ENCODE measurements around the gene GSTO1.
"Not testable (repeated sequence)": the region's sequence is repeated elsewhere in the genome, so short reads cannot be mapped to it uniquely, and the experiment has no call there.

GSTO1 gene

DNA sequence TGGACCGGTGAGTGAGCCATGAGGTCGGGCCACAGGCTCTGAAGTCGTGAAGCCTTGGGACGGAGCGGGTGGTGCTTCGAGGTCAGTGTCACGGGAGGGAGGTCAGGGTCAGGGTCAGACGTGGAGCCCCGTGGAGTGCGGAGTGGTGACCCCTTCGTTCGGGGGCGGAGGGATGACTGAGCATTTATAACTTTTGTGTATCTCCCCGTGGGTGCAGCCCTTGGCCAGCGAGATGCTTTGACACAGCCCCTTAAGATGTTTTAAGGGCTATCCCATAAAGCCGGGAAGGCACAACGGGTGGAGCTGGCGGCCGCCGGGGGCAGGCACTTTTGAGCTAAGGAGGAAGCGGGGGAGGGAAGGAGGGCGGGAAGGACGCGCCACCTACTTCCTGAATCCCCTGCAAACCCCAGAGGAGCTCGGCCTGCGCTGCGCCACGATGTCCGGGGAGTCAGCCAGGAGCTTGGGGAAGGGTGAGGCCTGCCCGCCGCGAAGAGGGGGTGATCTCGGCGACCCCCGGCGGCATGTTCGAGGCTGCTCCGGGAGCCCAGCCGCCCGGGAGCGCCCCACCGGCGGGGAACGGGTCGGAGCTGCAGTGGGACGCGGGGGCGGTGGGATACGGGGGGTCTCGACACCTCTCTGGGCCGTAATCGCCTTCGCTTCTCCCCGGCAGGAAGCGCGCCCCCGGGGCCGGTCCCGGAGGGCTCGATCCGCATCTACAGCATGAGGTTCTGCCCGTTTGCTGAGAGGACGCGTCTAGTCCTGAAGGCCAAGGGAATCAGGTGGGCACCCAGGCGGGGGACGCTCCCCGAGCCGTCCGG, at the start of gene GSTO1:
Gene GSTO1, plus strand, starts transcription at position 400 of the 818 bp plus-strand sequence. Its CDS starts 37 bp downstream, at position 437.
- DNase-seq (ENCODE audit: low read depth in 2 of 2): no peak

- no peak for DNase-seq (ENCODE audit: low read depth in 2 of 2)
Measured at GRCh38 chr10:104208730-104209129, 46.0 kb upstream of the GSTO1 start.

GRCh38 chr10:104209575-104210198, 45.0 kb upstream of the GSTO1 start:
- peak in 1 of 2 experiments; percentile 8 for DNase-seq (ENCODE audit: low read depth in 2 of 2)

DNA sequence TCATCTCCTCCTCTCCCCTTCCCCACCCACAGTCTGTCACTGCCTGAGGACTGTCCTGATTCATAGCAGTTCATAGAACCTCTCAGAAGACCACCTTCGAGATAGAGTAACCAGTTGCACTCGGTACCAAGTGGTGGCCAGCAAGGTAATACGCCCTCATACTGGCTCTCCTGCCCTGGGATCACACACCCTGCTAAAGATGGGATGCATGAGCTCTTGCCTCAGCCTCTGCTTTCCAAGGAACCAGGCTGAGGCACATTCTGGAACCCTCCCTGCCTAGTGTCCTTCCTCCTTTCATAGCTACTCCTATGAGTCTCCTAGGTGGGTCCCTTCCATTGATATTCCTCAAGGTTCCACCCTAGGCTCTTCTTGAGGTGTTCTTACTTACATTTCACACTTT, 38.1 kb upstream of the GSTO1 start:
- DNase-seq (ENCODE audit: low read depth in 2 of 2): no peak

DNA sequence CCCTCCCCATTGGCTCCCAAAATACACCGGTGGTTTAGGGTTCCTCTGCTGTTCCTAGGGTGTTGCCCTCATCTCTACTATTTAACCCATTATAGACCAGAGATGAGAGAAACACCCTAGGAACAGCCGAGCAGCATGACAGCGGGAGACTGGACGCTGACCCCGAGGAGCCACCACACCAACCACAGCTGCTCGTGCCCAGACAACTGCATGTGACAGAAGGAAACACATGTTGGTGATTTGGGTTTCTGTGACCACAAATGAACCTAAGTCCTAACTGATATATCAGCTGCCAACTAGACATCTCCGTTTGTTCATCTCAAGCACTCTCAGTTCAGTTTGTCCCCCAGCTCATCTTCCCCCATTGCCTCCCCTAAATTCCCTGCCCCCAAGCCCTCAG, 35.9 kb upstream of the GSTO1 start:
- no peak for DNase-seq (ENCODE audit: low read depth in 2 of 2)

DNA sequence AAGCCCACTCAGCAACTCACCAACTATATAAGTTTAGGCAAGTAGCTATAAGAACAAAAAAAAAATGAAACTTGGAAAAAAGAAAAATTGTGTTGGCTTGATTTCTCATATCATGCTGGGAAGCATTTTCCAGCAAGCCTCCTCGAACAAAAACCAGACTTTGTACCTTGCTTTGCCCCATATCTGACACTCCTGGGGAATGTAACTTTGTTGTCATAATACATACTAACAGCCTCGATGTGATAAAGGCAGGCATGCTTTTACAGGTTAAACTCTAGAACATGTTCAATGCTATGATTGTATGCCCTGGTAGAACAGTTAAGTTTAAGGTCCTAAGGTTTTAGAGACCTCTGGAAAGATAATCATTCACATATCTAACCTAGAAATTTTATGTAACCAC, 34.2 kb upstream of the GSTO1 start:
- no peak for DNase-seq (ENCODE audit: low read depth in 2 of 2)

DNA sequence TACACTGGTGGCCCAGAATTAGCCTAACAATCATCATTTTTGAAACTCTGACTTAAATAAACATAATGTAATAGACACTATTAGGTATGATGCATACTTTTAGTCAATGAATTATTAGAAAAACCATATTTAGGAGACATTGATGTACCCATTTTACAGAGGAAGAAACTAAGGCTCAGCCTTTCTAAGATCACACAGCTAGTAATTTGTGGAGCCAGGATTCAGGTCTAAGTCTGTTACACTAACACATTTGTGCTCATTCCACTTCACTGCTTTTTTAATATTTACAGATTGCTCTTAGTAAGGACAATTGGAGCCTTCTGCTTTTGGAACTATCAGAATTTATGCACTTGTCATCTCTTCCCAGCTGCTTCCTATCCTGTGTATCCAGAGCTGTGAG, 31.4 kb upstream of the GSTO1 start:
- DNase-seq (ENCODE audit: low read depth in 2 of 2): no peak

GRCh38 chr10:104230490-104230889, 24.2 kb upstream of the GSTO1 start:
- DNase-seq (ENCODE audit: low read depth in 2 of 2): no peak

GRCh38 chr10:104231784-104232612, 22.7 kb upstream of the GSTO1 start, which contains the start of gene CFAP43:
Gene CFAP43 (minus strand): TSS chr10:104232364. CDS start chr10:104232246, 118 bp downstream.
- DNase-seq (ENCODE audit: low read depth in 2 of 2): peak; percentile 80 to 84

- DNase-seq (ENCODE audit: low read depth in 2 of 2): no peak
Measured at GRCh38 chr10:104232613-104233102, 22.0 kb upstream of the GSTO1 start.

- DNase-seq (ENCODE audit: low read depth in 2 of 2): no peak
Measured at GRCh38 chr10:104233817-104234216, 20.9 kb upstream of the GSTO1 start.

DNA sequence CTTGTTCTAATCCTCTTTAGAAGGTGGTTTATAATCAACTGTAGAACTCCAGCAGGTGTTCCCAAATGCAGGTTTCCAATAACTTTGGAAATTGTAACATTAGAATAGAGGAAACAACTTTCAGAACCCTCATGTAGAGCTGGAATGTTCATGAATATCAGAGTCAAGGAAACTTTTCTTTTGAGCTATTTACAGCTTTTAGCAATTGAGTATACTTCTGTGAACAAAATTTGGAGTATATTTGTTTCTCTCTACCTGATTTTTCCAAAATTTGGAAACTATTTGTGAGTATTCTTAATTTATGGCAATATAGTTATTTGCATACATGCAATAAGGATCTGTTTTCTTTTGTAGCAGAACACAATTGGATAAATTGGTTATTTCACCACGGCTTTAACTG, 19.8 kb upstream of the GSTO1 start:
- DNase-seq (ENCODE audit: low read depth in 2 of 2): no peak

- DNase-seq (ENCODE audit: low read depth in 2 of 2): no peak
Measured at GRCh38 chr10:104235801-104236200, 18.9 kb upstream of the GSTO1 start.

DNA sequence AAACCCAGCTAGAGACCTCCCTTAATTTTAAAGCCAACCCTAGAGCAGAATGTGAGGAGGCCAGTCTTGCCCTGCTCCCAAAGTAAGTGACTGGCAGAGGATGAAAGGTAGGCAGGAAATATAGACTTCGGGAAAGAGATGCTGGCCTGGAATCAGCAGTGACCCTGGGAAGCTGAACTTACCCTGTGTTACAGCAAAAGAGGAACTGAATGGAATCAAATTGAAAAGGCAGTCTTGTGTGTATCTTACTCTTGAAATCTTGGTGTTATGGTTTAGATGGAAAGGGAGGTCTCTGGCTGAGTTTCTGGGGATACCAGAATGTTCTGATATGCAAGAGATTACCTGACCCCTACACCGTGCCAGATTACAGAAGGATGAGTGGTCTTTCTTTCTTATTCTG, 14.6 kb upstream of the GSTO1 start:
- DNase-seq (ENCODE audit: low read depth in 2 of 2): no peak

DNA sequence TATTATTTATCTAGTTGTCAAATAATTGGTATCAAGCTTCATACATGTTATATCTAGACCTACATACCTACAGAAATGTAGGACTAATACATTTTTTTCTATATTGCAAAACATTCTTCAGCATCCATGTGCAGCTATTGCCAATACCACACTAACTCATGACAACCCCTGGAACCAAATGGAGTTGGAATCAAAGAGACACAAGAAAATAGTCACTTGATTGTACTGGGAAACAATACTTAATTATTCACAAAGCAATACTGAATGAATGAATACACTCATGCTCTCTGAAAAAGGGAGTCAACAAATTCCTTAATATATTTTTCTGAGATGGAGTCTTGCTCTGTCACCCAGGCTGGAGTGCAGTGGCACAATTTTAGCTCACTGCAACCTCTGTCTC, 12.1 kb upstream of the GSTO1 start:
- DNase-seq (ENCODE audit: low read depth in 2 of 2): no peak

DNA sequence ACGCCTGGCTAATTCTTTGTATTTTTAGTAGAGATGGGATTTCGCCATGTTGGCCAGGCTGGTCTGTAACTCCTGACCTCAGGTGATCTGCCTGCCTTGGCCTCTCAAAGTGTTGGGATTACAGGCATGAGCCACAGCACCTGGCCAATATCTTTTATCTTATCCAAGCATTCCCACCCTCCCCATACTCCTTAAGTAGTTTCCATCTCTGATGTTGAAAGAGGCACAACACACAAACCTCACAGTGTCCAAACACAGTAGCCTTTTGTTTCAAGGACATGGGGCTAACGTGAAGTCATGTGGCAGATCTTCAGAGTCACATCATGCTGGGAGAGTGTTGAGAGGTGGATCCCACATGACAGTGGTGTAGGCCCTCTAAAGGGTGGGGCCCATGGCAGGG, 11.7 kb upstream of the GSTO1 start:
- not testable (repeated sequence) for DNase-seq (ENCODE audit: low read depth in 2 of 2)

DNA sequence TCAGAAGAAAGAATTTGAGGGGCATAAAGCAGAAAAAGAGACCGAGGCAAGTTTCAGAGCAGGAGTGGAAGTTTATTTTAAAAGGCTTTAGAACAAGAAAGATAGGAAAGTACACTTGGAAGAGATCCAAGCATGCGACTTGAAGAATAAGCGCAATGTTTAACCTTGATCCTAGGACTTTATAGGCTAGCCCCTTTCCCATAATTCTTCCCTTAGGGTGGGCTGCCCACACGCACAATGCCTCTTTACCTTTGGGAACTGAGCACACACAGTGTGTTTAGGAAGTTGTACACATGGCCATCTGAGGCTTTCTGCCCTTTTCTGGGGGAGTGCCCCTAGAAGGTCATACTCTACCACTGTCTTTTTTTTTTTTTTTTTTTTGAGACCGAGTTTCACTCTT, 11.2 kb upstream of the GSTO1 start:
- DNase-seq (ENCODE audit: low read depth in 2 of 2): no peak

DNA sequence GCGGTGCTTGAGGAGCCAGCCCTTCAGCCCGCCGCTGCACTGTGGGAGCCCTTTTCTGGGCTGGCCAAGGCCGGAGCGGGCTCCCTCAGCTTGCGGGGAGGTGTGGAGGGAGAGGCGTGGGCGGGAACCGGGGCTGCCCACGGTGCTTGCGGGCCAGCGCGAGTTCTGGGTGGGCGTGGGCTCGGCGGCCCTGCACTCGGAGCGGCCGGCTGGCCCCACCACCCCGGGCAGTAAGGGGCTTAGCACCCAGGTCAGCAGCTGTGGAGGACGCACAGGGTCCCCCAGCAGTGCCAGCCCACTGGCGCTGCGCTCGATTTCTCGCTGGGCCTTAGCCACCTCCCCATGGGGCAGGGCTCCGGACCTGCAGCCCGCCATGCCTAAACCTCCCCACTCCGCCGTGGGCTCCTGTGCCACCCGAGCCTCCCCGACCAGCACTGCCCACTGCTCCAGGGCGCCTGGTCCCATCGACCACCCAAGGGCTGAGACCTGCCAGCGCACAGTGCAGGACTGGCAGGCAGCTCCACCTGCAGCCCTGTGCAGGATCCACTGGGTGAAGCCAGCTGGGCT, 9.5 kb upstream of the GSTO1 start:
- DNase-seq (ENCODE audit: low read depth in 2 of 2): no peak

- DNase-seq (ENCODE audit: low read depth in 2 of 2): no peak
Measured at GRCh38 chr10:104246976-104247375, 7.7 kb upstream of the GSTO1 start.

DNA sequence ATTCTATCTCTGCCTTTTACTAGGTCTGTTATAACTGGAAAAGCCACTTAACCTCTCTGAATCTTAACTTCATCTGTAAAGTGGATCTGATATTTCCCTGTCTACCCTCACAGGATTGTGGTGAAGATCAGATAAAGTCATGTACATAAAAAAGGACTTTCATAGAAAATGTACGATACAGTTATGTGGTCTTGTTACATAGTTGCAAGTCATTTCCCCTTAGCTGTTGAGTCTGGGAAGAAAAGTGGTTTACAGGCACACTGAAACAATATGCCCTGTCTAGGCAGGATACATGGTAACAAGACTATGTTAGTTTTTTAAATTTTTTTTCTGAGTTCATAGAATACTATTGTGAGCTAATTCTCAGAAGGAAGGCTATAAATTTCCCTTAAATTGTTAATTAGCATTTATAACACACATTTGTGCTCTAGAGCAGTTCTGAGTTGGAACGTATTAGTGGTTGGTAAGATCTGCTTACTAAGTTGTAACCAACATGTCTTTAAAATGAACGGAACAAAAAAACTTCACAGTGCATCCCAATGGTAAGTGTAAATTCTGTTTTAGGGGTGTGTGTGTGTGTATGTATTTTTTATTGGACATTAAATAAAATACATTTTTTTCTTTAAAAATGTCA, 7.1 kb upstream of the GSTO1 start:
- no peak for DNase-seq (ENCODE audit: low read depth in 2 of 2)

GRCh38 chr10:104248931-104249330, 5.8 kb upstream of the GSTO1 start:
- not testable (repeated sequence) for DNase-seq (ENCODE audit: low read depth in 2 of 2)
